Hepatocyte (in vitro differentiated cells): ENCODE results near the gene PPM1F.
"Not testable (repeated sequence)": the region's sequence is repeated elsewhere in the genome, so short reads cannot be mapped to it uniquely, and the experiment has no call there.

Experiments
- EZH2 ChIP-seq: fragments of 200-600 bp; sonication (generic); IDR thresholded peaks from 2 replicates; pipeline ENCODE4 v1.6.1; 2016; ENCODE audit warnings: antibody characterized with exemption, mild to moderate bottlenecking, borderline replicate concordance
- TF ChIP-seq, protein P1 (sequence below): fragments of 200-600 bp; sonication (generic); IDR thresholded peaks from 2 replicates; pipeline ENCODE4 v1.5.1; 2016; ENCODE audit warnings: antibody characterized with exemption, mild to moderate bottlenecking; ENCODE audit not compliant: poor library complexity

DNA sequence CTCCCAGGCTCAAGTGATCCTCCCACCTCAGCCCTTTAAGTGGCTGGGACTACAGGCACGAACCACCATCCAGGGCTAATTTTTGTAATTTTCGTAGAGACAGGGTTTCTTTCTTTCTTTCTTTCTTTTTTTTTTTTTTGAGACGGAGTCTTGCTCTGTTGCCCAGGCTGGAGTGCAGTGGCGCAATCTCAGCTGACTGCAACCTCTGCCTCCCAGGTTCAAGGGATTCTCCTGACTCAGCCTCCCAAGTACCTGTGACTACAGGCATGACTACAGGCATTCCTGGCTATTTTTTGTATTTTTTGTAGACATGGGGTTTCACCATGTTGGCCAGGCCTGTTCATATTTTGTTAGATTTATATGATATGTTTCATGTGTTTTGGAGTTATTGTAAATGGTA, 56.4 kb downstream of the PPM1F start:
- TF ChIP-seq, protein P1, sequence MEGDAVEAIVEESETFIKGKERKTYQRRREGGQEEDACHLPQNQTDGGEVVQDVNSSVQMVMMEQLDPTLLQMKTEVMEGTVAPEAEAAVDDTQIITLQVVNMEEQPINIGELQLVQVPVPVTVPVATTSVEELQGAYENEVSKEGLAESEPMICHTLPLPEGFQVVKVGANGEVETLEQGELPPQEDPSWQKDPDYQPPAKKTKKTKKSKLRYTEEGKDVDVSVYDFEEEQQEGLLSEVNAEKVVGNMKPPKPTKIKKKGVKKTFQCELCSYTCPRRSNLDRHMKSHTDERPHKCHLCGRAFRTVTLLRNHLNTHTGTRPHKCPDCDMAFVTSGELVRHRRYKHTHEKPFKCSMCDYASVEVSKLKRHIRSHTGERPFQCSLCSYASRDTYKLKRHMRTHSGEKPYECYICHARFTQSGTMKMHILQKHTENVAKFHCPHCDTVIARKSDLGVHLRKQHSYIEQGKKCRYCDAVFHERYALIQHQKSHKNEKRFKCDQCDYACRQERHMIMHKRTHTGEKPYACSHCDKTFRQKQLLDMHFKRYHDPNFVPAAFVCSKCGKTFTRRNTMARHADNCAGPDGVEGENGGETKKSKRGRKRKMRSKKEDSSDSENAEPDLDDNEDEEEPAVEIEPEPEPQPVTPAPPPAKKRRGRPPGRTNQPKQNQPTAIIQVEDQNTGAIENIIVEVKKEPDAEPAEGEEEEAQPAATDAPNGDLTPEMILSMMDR, result not testable (repeated sequence)
- not testable (repeated sequence) for TF ChIP-seq EZH2
